Lower lobe of right lung (tissue), 2 donors: ENCODE measurements around the gene DNAJC25. TPM values are rescaled to one million over a fixed set of nuclear protein-coding genes. Genes with fewer than 3 reads are reported as not detected.

ENCODE experiments used
- ATAC-seq, 2 donors: fragments of 200-7000 bp; cut with Tn5 transposase; one replicate each; pipeline ENCODE4 v1.9.1; 2020 to 2022; ENCODE audit warnings: mild to moderate bottlenecking in 2 of 2, moderate library complexity in 2 of 2
- DNase-seq: peaks from one replicate; pipeline ENCODE4 v3.0.0-alpha.2; 2020
- H3K27ac ChIP-seq: fragments of 200-600 bp; one replicate; pipeline ENCODE4 v1.8.0; 2022
- H3K27me3 ChIP-seq: fragments of 200-600 bp; one replicate; pipeline ENCODE4 v1.8.0; 2022; ENCODE audit warnings: low read depth
- H3K36me3 ChIP-seq: fragments of 200-600 bp; one replicate; pipeline ENCODE4 v1.8.0; 2022; ENCODE audit warnings: mild to moderate bottlenecking
- H3K4me1 ChIP-seq: fragments of 200-600 bp; one replicate; pipeline ENCODE4 v1.8.0; 2022
- H3K4me3 ChIP-seq: fragments of 200-600 bp; one replicate; pipeline ENCODE4 v1.8.0; 2022; ENCODE audit warnings: mild to moderate bottlenecking
- H3K9me3 ChIP-seq: fragments of 200-600 bp; one replicate; pipeline ENCODE4 v1.8.0; 2022
- intact Hi-C: fragments of 100-400 bp; cut with DNase I; formaldehyde crosslinking; loops from one replicate; pipeline ENCODE4 v1.11.0; 2022
- total RNA-seq: library from RNA; stranded (reverse); fragmentation: NEBNext Ultra II Directional; extraction: Animal tissue kit (Norgen Biotek cat#: 25700); gene quantifications from one replicate; pipeline ENCODE4 v1.2.1, GENCODE V29; 2021
- TF ChIP-seq, protein P1 (sequence below): fragments of 200-600 bp; IDR thresholded peaks from one replicate; pipeline ENCODE4 v1.8.0; 2022; ENCODE audit warnings: antibody characterized with exemption, mild to moderate bottlenecking
- donor health status: DM: no; HTN: yes; CAD: no; lungs with severe emphysema.

Gene DNAJC25
- total RNA-seq, 1 donor from 2014 or later = 4.7 TPM

DNA sequence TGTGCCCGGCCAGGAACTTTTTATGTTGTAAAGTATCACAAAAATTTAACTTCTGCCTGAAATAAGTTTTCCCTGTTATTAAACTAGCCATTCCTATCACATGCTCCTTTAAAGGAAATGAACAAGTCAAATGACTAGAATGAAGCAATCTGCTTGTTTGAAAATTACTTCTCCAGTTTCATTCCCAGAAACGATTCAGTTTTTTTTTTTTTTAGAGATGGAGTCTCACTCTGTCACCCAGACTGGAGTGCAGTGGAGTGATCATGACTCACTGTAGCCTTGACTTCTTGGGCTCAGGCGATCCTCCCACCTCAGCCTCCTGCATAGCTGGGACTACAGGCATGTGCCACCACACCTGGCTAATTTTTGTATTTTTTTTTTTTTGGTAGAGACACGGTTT lies 16.9 kb downstream of the DNAJC25 start:
- TF ChIP-seq, protein P1, sequence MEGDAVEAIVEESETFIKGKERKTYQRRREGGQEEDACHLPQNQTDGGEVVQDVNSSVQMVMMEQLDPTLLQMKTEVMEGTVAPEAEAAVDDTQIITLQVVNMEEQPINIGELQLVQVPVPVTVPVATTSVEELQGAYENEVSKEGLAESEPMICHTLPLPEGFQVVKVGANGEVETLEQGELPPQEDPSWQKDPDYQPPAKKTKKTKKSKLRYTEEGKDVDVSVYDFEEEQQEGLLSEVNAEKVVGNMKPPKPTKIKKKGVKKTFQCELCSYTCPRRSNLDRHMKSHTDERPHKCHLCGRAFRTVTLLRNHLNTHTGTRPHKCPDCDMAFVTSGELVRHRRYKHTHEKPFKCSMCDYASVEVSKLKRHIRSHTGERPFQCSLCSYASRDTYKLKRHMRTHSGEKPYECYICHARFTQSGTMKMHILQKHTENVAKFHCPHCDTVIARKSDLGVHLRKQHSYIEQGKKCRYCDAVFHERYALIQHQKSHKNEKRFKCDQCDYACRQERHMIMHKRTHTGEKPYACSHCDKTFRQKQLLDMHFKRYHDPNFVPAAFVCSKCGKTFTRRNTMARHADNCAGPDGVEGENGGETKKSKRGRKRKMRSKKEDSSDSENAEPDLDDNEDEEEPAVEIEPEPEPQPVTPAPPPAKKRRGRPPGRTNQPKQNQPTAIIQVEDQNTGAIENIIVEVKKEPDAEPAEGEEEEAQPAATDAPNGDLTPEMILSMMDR = no peak
- intact Hi-C loops = no loop called here
- Histone ChIP-seq H3K9me3 (no peaks in the 10 kb centered on the region), H3K4me1 (no peaks in the 10 kb centered on the region), H3K4me3 (no peak overlapping the region), H3K36me3 (peaks cover 42% of the 10 kb centered on the region), H3K27ac (no peak overlapping the region), H3K27me3 (no peaks in the 10 kb centered on the region)
- DNase-seq (no peak), ATAC-seq (peak in 1 of 2 donors; percentile 49)

DNA sequence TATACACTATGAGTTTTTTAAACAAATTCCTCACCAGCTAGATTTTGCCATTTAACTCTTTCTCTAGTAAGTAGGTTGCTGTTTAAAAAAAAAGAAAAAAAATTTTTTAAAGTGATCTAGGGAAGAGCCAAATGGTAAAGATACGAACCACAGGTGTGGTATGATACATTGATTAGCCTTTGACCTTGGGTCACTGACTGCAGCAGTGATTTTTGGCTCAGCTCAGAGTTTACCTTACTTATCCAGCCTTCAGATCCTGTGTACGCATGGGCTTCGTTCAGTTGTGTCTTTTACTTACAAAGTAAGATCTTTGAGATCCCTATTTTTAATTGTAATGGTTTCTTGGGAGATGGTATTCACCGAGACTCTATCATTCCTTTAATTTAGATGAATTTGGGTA lies 17.9 kb downstream of the DNAJC25 start:
- Histone ChIP-seq H3K9me3 (no peaks in the 10 kb centered on the region), H3K4me3 (no peak overlapping the region), H3K36me3 (peaks cover 46% of the 10 kb centered on the region), H3K27me3 (no peaks in the 10 kb centered on the region), H3K27ac (no peak overlapping the region), H3K4me1 (no peaks in the 10 kb centered on the region)
- TF ChIP-seq, protein P1 = no peak
- ATAC-seq (no peak), DNase-seq (no peak)
- intact Hi-C loops = no loop called here

DNA sequence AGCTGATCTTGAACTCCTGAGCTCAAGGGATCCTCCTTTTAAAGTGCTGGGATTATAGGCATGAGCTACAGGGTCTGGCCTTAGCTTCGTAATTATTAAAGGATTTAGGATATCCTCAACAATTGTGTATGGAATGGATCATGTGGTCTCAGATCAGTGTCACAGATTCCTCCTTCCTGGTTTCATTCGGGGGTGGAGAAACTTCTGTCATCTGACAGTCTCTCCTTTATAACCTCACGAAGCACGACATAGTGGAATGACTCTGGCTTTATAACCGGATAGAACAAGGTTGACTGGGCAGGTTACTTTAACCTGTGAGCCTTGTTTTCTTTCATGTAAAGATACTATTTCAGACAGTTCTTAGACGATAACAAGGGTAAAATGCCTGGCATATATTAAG lies 25.9 kb downstream of the DNAJC25 start:
- H3K27ac ChIP-seq = no peak overlapping the region
- H3K9me3 ChIP-seq = no peaks in the 10 kb centered on the region
- no peaks in the 10 kb centered on the region for H3K27me3 ChIP-seq
- ATAC-seq (no peak), DNase-seq (no peak)
- intact Hi-C loops = no loop called here
- peaks cover 17% of the 10 kb centered on the region for H3K36me3 ChIP-seq
- H3K4me3 ChIP-seq = no peak overlapping the region
- TF ChIP-seq, protein P1 = no peak
- peaks cover 6% of the 10 kb centered on the region for H3K4me1 ChIP-seq

DNA sequence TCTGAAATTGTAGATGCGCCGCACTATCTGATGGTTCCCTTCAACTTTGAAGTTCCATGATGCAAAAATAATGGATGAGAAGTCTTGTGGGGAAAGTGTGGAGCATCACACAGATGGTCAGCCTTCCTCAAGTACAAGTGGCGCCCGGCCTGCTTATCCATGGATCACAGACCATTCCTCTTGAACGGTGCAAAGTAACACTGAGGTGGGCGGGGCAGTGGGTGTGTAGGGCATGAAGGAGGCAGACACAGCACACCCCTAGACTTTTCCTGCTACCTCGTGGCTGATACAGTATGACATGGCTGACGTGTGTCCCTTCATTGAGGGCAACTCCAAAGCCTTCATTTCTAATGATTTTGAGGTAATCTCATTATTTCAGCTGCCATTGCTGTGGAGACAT lies 27.8 kb downstream of the DNAJC25 start:
- TF ChIP-seq, protein P1 = no peak
- peaks cover 8% of the 10 kb centered on the region for H3K36me3 ChIP-seq
- peaks cover 21% of the 10 kb centered on the region for H3K4me1 ChIP-seq
- intact Hi-C loops = no loop called here
- H3K9me3 ChIP-seq = no peaks in the 10 kb centered on the region
- no peak overlapping the region for H3K27ac ChIP-seq
- H3K4me3 ChIP-seq = no peak overlapping the region
- no peaks in the 10 kb centered on the region for H3K27me3 ChIP-seq
- DNase-seq (no peak), ATAC-seq (no peak)

DNA sequence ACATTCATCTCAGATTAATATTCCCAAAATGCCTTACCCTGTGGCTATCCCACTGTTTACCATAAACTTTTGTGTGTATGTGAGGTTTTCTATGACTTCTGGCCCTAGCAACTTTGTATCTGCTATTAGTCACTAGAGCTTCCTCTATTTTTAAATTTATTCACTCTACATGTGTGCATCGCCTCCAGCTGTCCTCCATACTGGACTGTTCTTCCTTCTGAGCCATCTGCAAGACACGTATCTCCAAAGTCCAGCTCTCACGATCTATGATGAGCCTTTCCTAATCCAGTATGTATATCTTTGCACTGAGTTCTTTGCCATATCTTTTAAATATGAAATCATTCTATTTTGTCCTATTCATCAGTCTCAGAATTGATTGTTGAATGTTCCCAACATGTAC lies 28.6 kb downstream of the DNAJC25 start:
- H3K27me3 ChIP-seq = no peaks in the 10 kb centered on the region
- no peaks in the 10 kb centered on the region for H3K9me3 ChIP-seq
- H3K27ac ChIP-seq = no peak overlapping the region
- intact Hi-C loops = no loop called here
- TF ChIP-seq, protein P1 = no peak
- no peak overlapping the region for H3K4me3 ChIP-seq
- ATAC-seq (no peak), DNase-seq (no peak)
- peaks cover 27% of the 10 kb centered on the region for H3K4me1 ChIP-seq
- peaks cover 2% of the 10 kb centered on the region for H3K36me3 ChIP-seq
